Measurements from ENCODE around the gene SPC24.
A peak's percentile ranks its signal among the peaks of the same experiment; 100 is the strongest.
"Not testable (repeated sequence)": the region's sequence is repeated elsewhere in the genome, so short reads cannot be mapped to it uniquely, and the experiment has no call there.

SPC24 gene

GRCh38 chr19:11166281-11167142, 10.9 kb upstream of the SPC24 start:
- H3K9me3 ChIP-seq (ENCODE audit: control insufficient read depth, low read length): no peaks in the 10 kb centered on the region
- no peaks in the 10 kb centered on the region for H3K4me1 ChIP-seq (ENCODE audit: control insufficient read depth, insufficient read depth, low read length, poor library complexity, severe bottlenecking)
- H3K36me3 ChIP-seq (ENCODE audit: control insufficient read depth, insufficient read depth, low read length): no peaks in the 10 kb centered on the region
- H3K4me3 ChIP-seq (ENCODE audit: insufficient read depth, low read depth, low read length, poor library complexity, severe bottlenecking): no peak overlapping the region
- no peak for DNase-seq
- H3K27ac ChIP-seq (ENCODE audit: insufficient read depth, low read length, poor library complexity, severe bottlenecking): no peak overlapping the region
- H3K27me3 ChIP-seq (replicated peaks; ENCODE audit: control insufficient read depth, insufficient read depth, low read length, poor library complexity, severe bottlenecking): no peaks in the 10 kb centered on the region

GRCh38 chr19:11165486-11166030, 10.0 kb upstream of the SPC24 start:
- Histone ChIP-seq H3K27me3 (replicated peaks; ENCODE audit: control insufficient read depth, insufficient read depth, low read length, poor library complexity, severe bottlenecking) (no peaks in the 10 kb centered on the region), H3K4me3 (ENCODE audit: insufficient read depth, low read depth, low read length, poor library complexity, severe bottlenecking) (no peak overlapping the region), H3K4me1 (ENCODE audit: control insufficient read depth, insufficient read depth, low read length, poor library complexity, severe bottlenecking) (no peaks in the 10 kb centered on the region), H3K36me3 (ENCODE audit: control insufficient read depth, insufficient read depth, low read length) (no peaks in the 10 kb centered on the region), H3K27ac (ENCODE audit: insufficient read depth, low read length, poor library complexity, severe bottlenecking) (no peak overlapping the region), H3K9me3 (ENCODE audit: control insufficient read depth, low read length) (no peaks in the 10 kb centered on the region)
- DNase-seq: no peak

GRCh38 chr19:11164879-11165406, 9.4 kb upstream of the SPC24 start:
- Histone ChIP-seq H3K27me3 (replicated peaks; ENCODE audit: control insufficient read depth, insufficient read depth, low read length, poor library complexity, severe bottlenecking) (no peaks in the 10 kb centered on the region), H3K4me3 (ENCODE audit: insufficient read depth, low read depth, low read length, poor library complexity, severe bottlenecking) (no peak overlapping the region), H3K9me3 (ENCODE audit: control insufficient read depth, low read length) (no peaks in the 10 kb centered on the region), H3K27ac (ENCODE audit: insufficient read depth, low read length, poor library complexity, severe bottlenecking) (no peak overlapping the region), H3K36me3 (ENCODE audit: control insufficient read depth, insufficient read depth, low read length) (no peaks in the 10 kb centered on the region), H3K4me1 (ENCODE audit: control insufficient read depth, insufficient read depth, low read length, poor library complexity, severe bottlenecking) (no peaks in the 10 kb centered on the region)
- DNase-seq: no peak

DNA sequence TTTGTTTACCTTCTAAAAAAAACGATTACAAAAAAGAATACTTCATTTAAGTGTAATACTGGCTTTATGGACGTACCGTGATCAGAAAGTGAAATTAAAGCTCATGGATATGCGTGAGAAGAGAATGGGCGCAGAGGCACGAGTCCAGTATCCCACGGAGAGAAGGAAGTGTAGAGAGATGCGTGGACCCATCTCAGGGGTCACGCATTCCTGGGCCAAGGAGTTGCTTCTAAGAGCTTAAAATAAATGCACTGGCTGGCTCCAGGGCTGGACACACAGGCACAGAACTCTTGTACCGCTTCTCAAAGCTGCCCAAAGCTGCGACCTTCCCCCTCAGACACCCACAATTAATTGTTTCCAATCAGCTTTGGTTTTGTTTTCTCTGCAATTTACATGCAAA, 8.7 kb upstream of the SPC24 start:
- DNase-seq: no peak
- Histone ChIP-seq H3K27ac (ENCODE audit: insufficient read depth, low read length, poor library complexity, severe bottlenecking) (no peak overlapping the region), H3K9me3 (ENCODE audit: control insufficient read depth, low read length) (no peaks in the 10 kb centered on the region), H3K27me3 (replicated peaks; ENCODE audit: control insufficient read depth, insufficient read depth, low read length, poor library complexity, severe bottlenecking) (no peaks in the 10 kb centered on the region), H3K4me3 (ENCODE audit: insufficient read depth, low read depth, low read length, poor library complexity, severe bottlenecking) (no peak overlapping the region), H3K4me1 (ENCODE audit: control insufficient read depth, insufficient read depth, low read length, poor library complexity, severe bottlenecking) (no peaks in the 10 kb centered on the region), H3K36me3 (ENCODE audit: control insufficient read depth, insufficient read depth, low read length) (no peaks in the 10 kb centered on the region)

- not testable (repeated sequence) for H3K9me3 ChIP-seq (ENCODE audit: control insufficient read depth, low read length); H3K36me3 ChIP-seq (ENCODE audit: control insufficient read depth, insufficient read depth, low read length); H3K4me3 ChIP-seq (ENCODE audit: insufficient read depth, low read depth, low read length, poor library complexity, severe bottlenecking); DNase-seq; H3K27ac ChIP-seq (ENCODE audit: insufficient read depth, low read length, poor library complexity, severe bottlenecking); H3K4me1 ChIP-seq (ENCODE audit: control insufficient read depth, insufficient read depth, low read length, poor library complexity, severe bottlenecking); H3K27me3 ChIP-seq (replicated peaks; ENCODE audit: control insufficient read depth, insufficient read depth, low read length, poor library complexity, severe bottlenecking)
Observed at GRCh38 chr19:11160440-11160768, 4.8 kb upstream of the SPC24 start.

DNA sequence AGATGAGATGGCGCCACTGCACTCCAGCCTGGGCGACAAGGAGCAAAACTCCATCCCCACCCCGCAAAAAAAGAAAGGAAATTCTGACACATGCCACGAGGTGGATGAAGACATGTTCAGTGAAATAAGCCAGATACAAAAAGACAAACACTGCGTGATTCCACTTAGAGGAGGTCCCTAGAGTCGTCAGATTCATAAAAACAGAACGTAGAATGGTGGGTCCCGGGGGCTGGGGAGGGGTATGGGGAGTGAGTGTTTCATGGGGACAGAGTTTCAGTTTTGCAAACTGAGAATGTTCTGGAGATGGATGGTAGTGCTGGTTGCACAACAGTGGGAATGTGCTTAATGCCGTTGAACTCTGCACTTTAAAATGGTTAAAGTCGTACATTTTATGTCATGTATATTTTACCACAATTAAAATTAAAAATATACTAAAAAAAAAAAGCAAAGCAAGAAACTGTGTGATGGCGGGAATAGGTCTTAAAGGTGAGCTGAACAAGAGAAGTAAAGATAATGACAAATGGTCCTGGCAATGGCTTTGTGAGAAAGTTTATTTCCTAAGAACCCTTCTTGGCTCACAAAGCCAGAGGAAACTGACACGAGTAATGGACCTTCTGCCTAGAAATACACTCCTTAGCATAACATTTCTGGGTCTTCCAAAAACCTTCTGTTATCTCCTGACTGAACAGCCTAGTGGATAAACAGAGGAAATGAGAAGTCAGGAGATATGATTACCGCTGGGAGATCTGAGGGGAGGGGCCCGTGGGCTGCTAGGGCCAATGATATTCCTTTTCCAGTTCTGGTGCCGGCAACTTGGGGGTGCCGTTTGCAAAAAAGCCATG, 4.2 kb upstream of the SPC24 start:
- no peaks in the 10 kb centered on the region for H3K27me3 ChIP-seq (replicated peaks; ENCODE audit: control insufficient read depth, insufficient read depth, low read length, poor library complexity, severe bottlenecking)
- H3K9me3 ChIP-seq (ENCODE audit: control insufficient read depth, low read length): no peaks in the 10 kb centered on the region
- H3K4me3 ChIP-seq (ENCODE audit: insufficient read depth, low read depth, low read length, poor library complexity, severe bottlenecking): no peak overlapping the region
- no peak overlapping the region for H3K27ac ChIP-seq (ENCODE audit: insufficient read depth, low read length, poor library complexity, severe bottlenecking)
- DNase-seq: no peak
- peaks cover 13% of the 10 kb centered on the region for H3K4me1 ChIP-seq (ENCODE audit: control insufficient read depth, insufficient read depth, low read length, poor library complexity, severe bottlenecking)
- H3K36me3 ChIP-seq (ENCODE audit: control insufficient read depth, insufficient read depth, low read length): no peaks in the 10 kb centered on the region

DNA sequence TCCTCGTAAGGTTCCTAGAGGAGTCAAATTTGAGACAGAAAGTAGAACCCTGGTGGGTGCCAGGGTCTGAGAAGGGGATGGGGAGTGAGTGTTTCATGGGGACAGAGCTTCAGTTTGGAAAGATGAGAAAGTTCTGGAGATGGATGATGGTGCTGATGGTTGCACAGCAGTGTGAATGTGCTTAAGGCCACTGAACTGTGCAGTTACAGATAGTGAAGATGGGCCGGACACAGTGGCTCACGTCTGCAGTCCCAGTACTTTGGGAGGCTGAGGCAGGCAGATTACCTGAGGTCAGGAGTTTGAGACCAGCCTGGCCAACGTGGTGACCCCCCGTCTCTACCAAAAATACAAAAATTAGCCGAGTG, 917 bp downstream of the SPC24 start:
- Histone ChIP-seq H3K27me3 (replicated peaks; ENCODE audit: control insufficient read depth, insufficient read depth, low read length, poor library complexity, severe bottlenecking) (no peaks in the 10 kb centered on the region), H3K36me3 (ENCODE audit: control insufficient read depth, insufficient read depth, low read length) (no peaks in the 10 kb centered on the region), H3K4me3 (ENCODE audit: insufficient read depth, low read depth, low read length, poor library complexity, severe bottlenecking) (peak overlapping the region; percentile 55), H3K4me1 (ENCODE audit: control insufficient read depth, insufficient read depth, low read length, poor library complexity, severe bottlenecking) (peaks cover 14% of the 10 kb centered on the region), H3K27ac (ENCODE audit: insufficient read depth, low read length, poor library complexity, severe bottlenecking) (no peak overlapping the region), H3K9me3 (ENCODE audit: control insufficient read depth, low read length) (no peaks in the 10 kb centered on the region)
- DNase-seq: no peak

DNA sequence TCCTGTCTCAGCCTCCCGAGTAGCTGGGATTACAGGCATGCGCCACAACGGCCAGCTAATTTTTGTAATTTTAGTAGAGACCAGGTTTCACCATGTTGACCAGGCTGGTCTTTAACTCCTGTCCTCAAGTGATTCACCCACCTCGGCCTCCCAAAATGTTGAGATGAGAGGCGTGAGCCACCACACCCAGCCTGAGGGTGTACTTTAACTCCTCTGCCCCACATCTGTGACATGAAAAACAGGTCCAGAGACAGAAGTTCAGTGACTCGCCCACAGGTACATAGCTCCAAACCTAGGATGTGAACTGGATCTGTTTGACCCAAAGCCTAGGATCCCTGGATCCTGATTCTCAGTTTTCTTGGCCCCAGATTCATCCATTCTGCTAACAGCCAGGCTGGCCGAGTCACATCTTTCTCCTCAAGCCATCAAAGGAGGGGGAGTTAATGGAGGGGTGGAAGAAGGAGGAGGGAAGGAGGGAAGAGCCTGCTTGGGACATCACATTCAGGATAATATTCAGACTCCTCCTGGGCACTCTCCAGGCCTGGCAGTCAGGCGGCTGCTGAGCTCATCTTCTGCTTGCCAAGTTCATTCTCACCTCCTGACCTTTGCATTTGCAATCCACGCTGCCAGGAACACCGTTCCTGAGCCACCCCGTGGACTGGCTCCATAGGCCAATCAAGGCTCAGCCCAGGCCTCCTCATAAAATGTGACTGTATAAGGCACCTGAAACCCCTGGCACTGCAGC, 3.1 kb downstream of the SPC24 start:
- Histone ChIP-seq H3K4me3 (ENCODE audit: insufficient read depth, low read depth, low read length, poor library complexity, severe bottlenecking) (no peak overlapping the region), H3K36me3 (ENCODE audit: control insufficient read depth, insufficient read depth, low read length) (no peaks in the 10 kb centered on the region), H3K9me3 (ENCODE audit: control insufficient read depth, low read length) (no peaks in the 10 kb centered on the region), H3K4me1 (ENCODE audit: control insufficient read depth, insufficient read depth, low read length, poor library complexity, severe bottlenecking) (peaks cover 14% of the 10 kb centered on the region), H3K27ac (ENCODE audit: insufficient read depth, low read length, poor library complexity, severe bottlenecking) (no peak overlapping the region), H3K27me3 (replicated peaks; ENCODE audit: control insufficient read depth, insufficient read depth, low read length, poor library complexity, severe bottlenecking) (no peaks in the 10 kb centered on the region)
- no peak for DNase-seq

DNA sequence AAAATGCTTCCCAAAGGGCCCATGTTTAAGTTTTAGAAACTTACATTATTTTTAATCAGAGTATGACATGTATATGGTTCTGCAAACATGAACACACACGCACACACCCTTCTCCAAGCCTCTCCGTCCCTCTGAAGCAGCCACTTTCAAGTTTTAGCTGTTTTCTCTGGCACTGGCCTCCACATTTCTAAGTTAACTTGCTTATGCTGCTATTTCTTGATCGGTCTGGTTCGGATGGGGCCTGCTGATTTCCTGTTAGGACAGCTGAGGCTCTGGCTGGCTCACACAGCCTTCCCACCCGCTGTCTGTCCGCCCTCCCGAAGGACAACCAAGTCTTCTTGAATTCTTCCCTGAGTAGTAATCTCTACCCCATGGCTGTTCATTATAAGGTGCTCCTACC, 4.4 kb downstream of the SPC24 start:
- peaks cover 14% of the 10 kb centered on the region for H3K4me1 ChIP-seq (ENCODE audit: control insufficient read depth, insufficient read depth, low read length, poor library complexity, severe bottlenecking)
- no peak overlapping the region for H3K4me3 ChIP-seq (ENCODE audit: insufficient read depth, low read depth, low read length, poor library complexity, severe bottlenecking)
- H3K36me3 ChIP-seq (ENCODE audit: control insufficient read depth, insufficient read depth, low read length): no peaks in the 10 kb centered on the region
- no peaks in the 10 kb centered on the region for H3K9me3 ChIP-seq (ENCODE audit: control insufficient read depth, low read length)
- no peak for DNase-seq
- H3K27me3 ChIP-seq (replicated peaks; ENCODE audit: control insufficient read depth, insufficient read depth, low read length, poor library complexity, severe bottlenecking): no peaks in the 10 kb centered on the region
- no peak overlapping the region for H3K27ac ChIP-seq (ENCODE audit: insufficient read depth, low read length, poor library complexity, severe bottlenecking)

Measured in effector memory CD4-positive, alpha-beta T cell (primary cell).